Transverse colon (tissue), 4 donors: ENCODE results near the gene SCAPER. TPM values are rescaled to one million over a fixed set of nuclear protein-coding genes. Genes with fewer than 3 reads are reported as not detected.
"Not testable (repeated sequence)": the region's sequence is repeated elsewhere in the genome, so short reads cannot be mapped to it uniquely, and the experiment has no call there.

Experiments used
- DNase-seq: peaks from one replicate; pipeline ENCODE4 v3.0.0-alpha.2; 2019
- H3K27ac ChIP-seq, 4 donors: fragments of 200-600 bp; sonication (generic); 2 replicates each; pipeline ENCODE4 v1.5.1; 2016 to 2018; ENCODE audit warnings: inconsistent platforms in 4 of 4
- H3K27me3 ChIP-seq: fragments of 200-600 bp; sonication (generic); 2 replicates; pipeline ENCODE4 v1.5.1; 2017; ENCODE audit warnings: inconsistent platforms
- H3K36me3 ChIP-seq, 4 donors: fragments of 200-600 bp; sonication (generic); 2 replicates each; pipeline ENCODE4 v1.5.1; 2017 to 2019; ENCODE audit warnings: inconsistent platforms in 4 of 4
- H3K4me1 ChIP-seq, 4 donors: fragments of 200-600 bp; sonication (generic); 2 replicates each; pipeline ENCODE4 v1.5.1; 2017 to 2020; ENCODE audit warnings: inconsistent platforms in 4 of 4
- H3K4me3 ChIP-seq, 4 donors: fragments of 200-600 bp; sonication (generic); 1 replicate in 1 of 4; 2 replicates in 3 of 4; pipeline versions ENCODE4 v1.5.1 to v1.6.1; 2017 to 2019; ENCODE audit warnings: inconsistent platforms in 4 of 4
- H3K9me3 ChIP-seq, 2 donors: fragments of 200-600 bp; sonication (generic); 2 replicates each; pipeline ENCODE4 v1.5.1; 2017 to 2019; ENCODE audit warnings: inconsistent platforms in 2 of 2
- EP300 ChIP-seq: sonication (generic); formaldehyde crosslinking; IDR thresholded peaks from one replicate; pipeline ENCODE4 v1.6.1; 2017; ENCODE audit warnings: antibody characterized with exemption, low read depth
- POLR2A ChIP-seq: fragments of 450-650 bp; IDR thresholded peaks from one replicate; pipeline ENCODE4 v1.6.1; 2016; ENCODE audit warnings: antibody characterized with exemption, mild to moderate bottlenecking, moderate library complexity
- POLR2AphosphoS5 ChIP-seq, 3 donors: sonication (generic); formaldehyde crosslinking; IDR thresholded peaks; one replicate each; pipeline ENCODE4 v1.6.1; 2016; ENCODE audit warnings: antibody characterized with exemption in 3 of 3
- WGBS, 2 donors: methylation state at CpG; one replicate each; pipeline ENCODE4 v1.1.5; 2018; ENCODE audit warnings: low coverage in 1 of 2; 5-methylcytosine and 5-hydroxymethylcytosine counted together
- in situ Hi-C, 4 donors: fragments of 200-750 bp; cut with MboI; loops; one replicate each; pipeline versions ENCODE4 v1.15.0 to v1.15.1; 2017; ENCODE audit warnings: low sequenced_read_pairs in 3 of 4, low pct_ligation_motif_present in 1 of 4, low pct_unique_long_range_greater_than_20kb in 1 of 4
- intact Hi-C: fragments of 100-400 bp; cut with DNase I; formaldehyde crosslinking; loops from one replicate; pipeline ENCODE4 v1.15.1; 2023; ENCODE audit warnings: low total_unique reads
- total RNA-seq, 4 donors: library from RNA; depleted of rRNA; stranded (reverse); fragments of >200 nt; gene quantifications; one replicate each; pipeline ENCODE4 v1.1.0, GENCODE V29; 2016
- TF ChIP-seq, protein P1 (sequence below), 5 experiments: fragments of 200-600 bp in 3 of 5; fragments of 450-650 bp in 2 of 5; sonication (generic) in 3 of 5; IDR thresholded peaks; 1 replicate in 2 of 5; 2 replicates in 3 of 5; pipeline ENCODE4 v1.5.1; 2016 to 2017; ENCODE audit warnings: antibody characterized with exemption in 5 of 5, inconsistent platforms in 3 of 5, mild to moderate bottlenecking in 2 of 5, moderate library complexity in 1 of 5

SCAPER gene
- total RNA-seq, 4 donors from 2014 or later: 31.8 to 121 (median 48.7) TPM

GRCh38 chr15:76432604-76433003, 472.5 kb downstream of the SCAPER start:
- in situ Hi-C loops: no loop called here
- DNase-seq: no peak
- Histone ChIP-seq H3K27me3 (no peaks in the 10 kb centered on the region), H3K27ac (no peak overlapping the region), H3K36me3 (no peaks in the 10 kb centered on the region), H3K4me3 (no peak overlapping the region), H3K4me1 (no peaks in the 10 kb centered on the region), H3K9me3 (no peaks in the 10 kb centered on the region)
- TF ChIP-seq POLR2A: no peak
- TF ChIP-seq, protein P1, sequence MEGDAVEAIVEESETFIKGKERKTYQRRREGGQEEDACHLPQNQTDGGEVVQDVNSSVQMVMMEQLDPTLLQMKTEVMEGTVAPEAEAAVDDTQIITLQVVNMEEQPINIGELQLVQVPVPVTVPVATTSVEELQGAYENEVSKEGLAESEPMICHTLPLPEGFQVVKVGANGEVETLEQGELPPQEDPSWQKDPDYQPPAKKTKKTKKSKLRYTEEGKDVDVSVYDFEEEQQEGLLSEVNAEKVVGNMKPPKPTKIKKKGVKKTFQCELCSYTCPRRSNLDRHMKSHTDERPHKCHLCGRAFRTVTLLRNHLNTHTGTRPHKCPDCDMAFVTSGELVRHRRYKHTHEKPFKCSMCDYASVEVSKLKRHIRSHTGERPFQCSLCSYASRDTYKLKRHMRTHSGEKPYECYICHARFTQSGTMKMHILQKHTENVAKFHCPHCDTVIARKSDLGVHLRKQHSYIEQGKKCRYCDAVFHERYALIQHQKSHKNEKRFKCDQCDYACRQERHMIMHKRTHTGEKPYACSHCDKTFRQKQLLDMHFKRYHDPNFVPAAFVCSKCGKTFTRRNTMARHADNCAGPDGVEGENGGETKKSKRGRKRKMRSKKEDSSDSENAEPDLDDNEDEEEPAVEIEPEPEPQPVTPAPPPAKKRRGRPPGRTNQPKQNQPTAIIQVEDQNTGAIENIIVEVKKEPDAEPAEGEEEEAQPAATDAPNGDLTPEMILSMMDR (IDR thresholded peaks at IDR 0.05): no peak
- no peak for TF ChIP-seq POLR2AphosphoS5 (IDR thresholded peaks at IDR 0.05)
- TF ChIP-seq EP300: no peak
- 59 to 100% methylated on average over 1 of the region's 1 CpG for WGBS, 2 donors
- intact Hi-C loops: no loop called here

DNA sequence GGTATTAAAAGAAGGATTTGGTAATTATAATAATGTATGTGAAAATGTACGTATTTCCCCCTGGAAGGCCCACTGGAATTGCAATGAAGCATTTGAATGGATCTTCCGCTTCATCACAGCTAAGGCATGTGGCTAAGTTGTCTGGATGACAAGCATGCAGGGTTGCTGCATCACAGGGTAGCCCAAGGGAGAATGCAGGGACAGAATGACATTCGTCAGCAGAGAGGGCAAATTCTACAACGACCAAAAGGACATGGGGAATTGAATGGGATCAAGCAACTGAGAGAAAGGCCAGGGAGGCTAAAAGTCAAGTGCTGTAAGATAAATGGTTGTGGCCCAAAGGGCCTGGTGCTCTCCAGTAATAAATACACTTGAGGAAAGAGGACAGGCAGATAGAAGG, 473.2 kb downstream of the SCAPER start:
- Histone ChIP-seq H3K9me3 (no peaks in the 10 kb centered on the region), H3K36me3 (no peaks in the 10 kb centered on the region), H3K4me1 (no peaks in the 10 kb centered on the region), H3K4me3 (no peak overlapping the region), H3K27me3 (no peaks in the 10 kb centered on the region), H3K27ac (no peak overlapping the region)
- in situ Hi-C loops (no loop called here), intact Hi-C loops (no loop called here)
- 60 to 79% methylated on average over 2 to 4 of the region's 4 CpGs for WGBS, 2 donors
- DNase-seq: no peak
- TF ChIP-seq POLR2A: no peak
- TF ChIP-seq EP300: no peak
- TF ChIP-seq, protein P1 (IDR thresholded peaks at IDR 0.05): no peak
- no peak for TF ChIP-seq POLR2AphosphoS5 (IDR thresholded peaks at IDR 0.05)

DNA sequence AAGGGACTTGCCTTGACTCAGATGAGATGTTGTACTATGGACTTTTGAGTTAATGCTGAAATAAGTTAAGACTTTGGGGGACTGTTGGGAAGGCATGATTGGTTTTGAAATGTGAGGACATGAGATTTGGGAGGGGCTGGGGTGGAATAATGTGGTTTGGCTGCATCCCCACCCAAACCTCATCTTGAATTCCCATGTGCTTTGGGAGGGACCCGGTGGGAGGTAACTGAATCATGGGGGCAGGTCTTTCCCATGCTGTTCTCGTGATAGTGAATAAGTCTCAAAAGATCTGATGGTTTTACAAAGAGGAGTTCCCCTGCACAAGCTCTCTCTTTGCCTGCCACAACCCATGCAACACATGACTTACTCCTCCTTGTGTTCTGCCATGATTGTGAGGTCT, 474.4 kb downstream of the SCAPER start:
- DNase-seq, H3K4me1 ChIP-seq, H3K9me3 ChIP-seq, H3K27me3 ChIP-seq, in situ Hi-C loops, intact Hi-C loops, H3K27ac ChIP-seq, H3K4me3 ChIP-seq: not testable (repeated sequence)
- 91% methylated on average over 2 of the region's 2 CpGs; no CpG with 5 or more reads in 1 of the 2 donors for WGBS, 2 donors
- peaks cover 0 to 11% (median 0%) of the 10 kb centered on the region in 4 donors for H3K36me3 ChIP-seq

- H3K36me3 ChIP-seq: peaks cover 0 to 11% (median 0%) of the 10 kb centered on the region in 4 donors
- TF ChIP-seq, protein P1 (IDR thresholded peaks at IDR 0.05): no peak
- no peak for TF ChIP-seq EP300
- no peak for TF ChIP-seq POLR2AphosphoS5 (IDR thresholded peaks at IDR 0.05)
- TF ChIP-seq POLR2A: no peak
- no peak overlapping the region for H3K27ac ChIP-seq
- no peaks in the 10 kb centered on the region for H3K27me3 ChIP-seq
- H3K4me3 ChIP-seq: no peak overlapping the region
- WGBS, 2 donors: 97 to 100% methylated on average over 2 to 4 of the region's 4 CpGs
- DNase-seq: no peak
- intact Hi-C loops (no loop called here), in situ Hi-C loops (no loop called here)
- H3K9me3 ChIP-seq: no peaks in the 10 kb centered on the region
- H3K4me1 ChIP-seq: no peaks in the 10 kb centered on the region
Measured at GRCh38 chr15:76429661-76430060, 475.5 kb downstream of the SCAPER start.

GRCh38 chr15:76426941-76427340, 478.2 kb downstream of the SCAPER start:
- Histone ChIP-seq H3K27ac (no peak overlapping the region), H3K9me3 (no peaks in the 10 kb centered on the region), H3K4me3 (no peak overlapping the region), H3K36me3 (peaks cover 0 to 11% (median 0%) of the 10 kb centered on the region in 4 donors), H3K4me1 (no peaks in the 10 kb centered on the region), H3K27me3 (no peaks in the 10 kb centered on the region)
- DNase-seq: no peak
- in situ Hi-C loops (no loop called here), intact Hi-C loops (no loop called here)
- WGBS, 2 donors: 88 to 92% methylated on average over 2 of the region's 2 CpGs
- TF ChIP-seq POLR2AphosphoS5 (IDR thresholded peaks at IDR 0.05) (no peak), EP300 (no peak), POLR2A (no peak)
- TF ChIP-seq, protein P1 (IDR thresholded peaks at IDR 0.05): no peak
